ENCODE measurements around the gene NRP2. TPM values are rescaled to one million over a fixed set of nuclear protein-coding genes. Genes with fewer than 3 reads are reported as not detected.

The NRP2 gene
- total RNA-seq, 1 experiment from 2014 or later: 10.3 TPM

- CTCF ChIA-PET: interaction anchor here (0.6 to 1.6 kb wide), 5 partner anchors 8 to 109 kb away, joined by 3 to 4 read pairs (median 3); no protein-coding TSS in a partner anchor
- TF ChIP-seq CTCF (IDR thresholded peaks at IDR 0.05; ENCODE audit: unreplicated experiment): no peak
- H3K27ac Mint-ChIP-seq (ENCODE audit: low read depth, unreplicated experiment): no peak overlapping the region
- intact Hi-C loops (cut with micrococcal nuclease): no loop called here
- POLR2A ChIA-PET: no interaction called here
- H3K4me3 Mint-ChIP-seq (ENCODE audit: unreplicated experiment): no peak overlapping the region
- no peaks in the 10 kb centered on the region for H3K9me3 Mint-ChIP-seq (ENCODE audit: unreplicated experiment)
- H3K36me3 Mint-ChIP-seq (ENCODE audit: insufficient read depth, unreplicated experiment): peaks cover 9% of the 10 kb centered on the region
- no TSS peak for BruUV-seq (replicated peaks)
- DNase-seq (ENCODE audit: unreplicated experiment): no peak
- H3K27me3 Mint-ChIP-seq (ENCODE audit: insufficient read depth, unreplicated experiment): no peaks in the 10 kb centered on the region
- no peaks in the 10 kb centered on the region for H3K4me1 Mint-ChIP-seq (ENCODE audit: insufficient read depth, unreplicated experiment)
These were observed 38.2 kb downstream of the NRP2 start for GRCh38 chr2:205720451-205720902.

GRCh38 chr2:205721057-205721449 is 38.8 kb downstream of the NRP2 start:
- no peak for TF ChIP-seq CTCF (IDR thresholded peaks at IDR 0.05; ENCODE audit: unreplicated experiment)
- Mint-ChIP-seq H3K4me1 (ENCODE audit: insufficient read depth, unreplicated experiment) (no peaks in the 10 kb centered on the region), H3K27ac (ENCODE audit: low read depth, unreplicated experiment) (no peak overlapping the region), H3K9me3 (ENCODE audit: unreplicated experiment) (no peaks in the 10 kb centered on the region), H3K4me3 (ENCODE audit: unreplicated experiment) (no peak overlapping the region), H3K27me3 (ENCODE audit: insufficient read depth, unreplicated experiment) (no peaks in the 10 kb centered on the region), H3K36me3 (ENCODE audit: insufficient read depth, unreplicated experiment) (peaks cover 9% of the 10 kb centered on the region)
- POLR2A ChIA-PET: no interaction called here
- peak; percentile 24 for DNase-seq (ENCODE audit: unreplicated experiment)
- BruUV-seq (replicated peaks): no TSS peak
- CTCF ChIA-PET: interaction anchor here (0.7 to 1.6 kb wide), 6 partner anchors 10 to 1173 kb away, joined by 3 to 4 read pairs (median 4); no protein-coding TSS in a partner anchor
- intact Hi-C loops (cut with micrococcal nuclease): no loop called here

- peak overlapping the region; percentile 49 for H3K27ac Mint-ChIP-seq (ENCODE audit: low read depth, unreplicated experiment)
- intact Hi-C loops (cut with micrococcal nuclease): no loop called here
- no peaks in the 10 kb centered on the region for H3K27me3 Mint-ChIP-seq (ENCODE audit: insufficient read depth, unreplicated experiment)
- H3K4me1 Mint-ChIP-seq (ENCODE audit: insufficient read depth, unreplicated experiment): no peaks in the 10 kb centered on the region
- no peaks in the 10 kb centered on the region for H3K9me3 Mint-ChIP-seq (ENCODE audit: unreplicated experiment)
- ChIA-PET POLR2A (no interaction called here), CTCF (interaction anchor here (0.6 to 1.0 kb wide), 2 partner anchors 16 to 204 kb away, joined by 3 to 4 read pairs; no protein-coding TSS in a partner anchor)
- no peak overlapping the region for H3K4me3 Mint-ChIP-seq (ENCODE audit: unreplicated experiment)
- DNase-seq (ENCODE audit: unreplicated experiment): no peak
- peaks cover 15% of the 10 kb centered on the region for H3K36me3 Mint-ChIP-seq (ENCODE audit: insufficient read depth, unreplicated experiment)
- TF ChIP-seq CTCF (IDR thresholded peaks at IDR 0.05; ENCODE audit: unreplicated experiment): no peak
- BruUV-seq (replicated peaks): no TSS peak
These were observed 40.1 kb downstream of the NRP2 start for GRCh38 chr2:205722283-205722918.

- H3K4me1 Mint-ChIP-seq (ENCODE audit: insufficient read depth, unreplicated experiment): no peaks in the 10 kb centered on the region
- no peaks in the 10 kb centered on the region for H3K27me3 Mint-ChIP-seq (ENCODE audit: insufficient read depth, unreplicated experiment)
- no peak overlapping the region for H3K27ac Mint-ChIP-seq (ENCODE audit: low read depth, unreplicated experiment)
- intact Hi-C loops (cut with micrococcal nuclease): no loop called here
- no peaks in the 10 kb centered on the region for H3K9me3 Mint-ChIP-seq (ENCODE audit: unreplicated experiment)
- H3K36me3 Mint-ChIP-seq (ENCODE audit: insufficient read depth, unreplicated experiment): peaks cover 15% of the 10 kb centered on the region
- no peak for TF ChIP-seq CTCF (IDR thresholded peaks at IDR 0.05; ENCODE audit: unreplicated experiment)
- ChIA-PET CTCF (interaction anchor here (0.6 to 0.7 kb wide), 2 partner anchors 34 to 400 kb away, joined by 3 to 4 read pairs; no protein-coding TSS in a partner anchor), POLR2A (no interaction called here)
- no peak overlapping the region for H3K4me3 Mint-ChIP-seq (ENCODE audit: unreplicated experiment)
- DNase-seq (ENCODE audit: unreplicated experiment): no peak
- no TSS peak for BruUV-seq (replicated peaks)
These were observed 40.9 kb downstream of the NRP2 start for GRCh38 chr2:205723179-205723578.

All from MCF 10A (cell line).